HL-60 (cell line): ENCODE data around the gene C1QTNF7.

Experiments used
- DNase-seq, 2 experiments: peaks; one replicate each; pipeline ENCODE4 v3.0.0-alpha.2; 2010 to 2020; ENCODE audit warnings: low read depth in 1 of 2, low spot score in 1 of 2
- H3K27ac ChIP-seq: fragments of 250-450 bp; sonication (Bioruptor Pico); replicated peaks from 2 replicates; pipeline ENCODE4 v1.5.1; 2020; ENCODE audit warnings: mild to moderate bottlenecking, moderate library complexity
- H3K27me3 ChIP-seq: fragments of 250-450 bp; sonication (Bioruptor Pico); 2 replicates; pipeline ENCODE4 v1.5.1; 2021; ENCODE audit warnings: mild to moderate bottlenecking, moderate library complexity; ENCODE audit not compliant: insufficient read depth, poor library complexity, severe bottlenecking
- H3K4me3 ChIP-seq: replicated peaks from 2 replicates; pipeline ENCODE4 v1.5.1; 2011; ENCODE audit warnings: mild to moderate bottlenecking, control low read depth, low read length; ENCODE audit not compliant: insufficient read depth
- CTCF ChIP-seq: IDR thresholded peaks from one replicate; pipeline ENCODE4 v1.5.1; 2011; ENCODE audit warnings: low read length, control low read depth, inconsistent platforms; ENCODE audit not compliant: insufficient read depth
- GABPA ChIP-seq: IDR thresholded peaks from 2 replicates; pipeline ENCODE4 v1.6.1; 2012; ENCODE audit warnings: low read depth
- POLR2AphosphoS5 ChIP-seq: IDR thresholded peaks from 2 replicates; pipeline ENCODE4 v1.6.1; 2012; ENCODE audit warnings: low read depth
- REST ChIP-seq: IDR thresholded peaks from 2 replicates; pipeline ENCODE4 v1.6.1; 2012; ENCODE audit warnings: low read depth; ENCODE audit not compliant: insufficient replicate concordance
- SPI1 ChIP-seq: IDR thresholded peaks from 2 replicates; pipeline ENCODE4 v1.6.1; 2012; ENCODE audit warnings: low read depth, mild to moderate bottlenecking, borderline replicate concordance

Gene C1QTNF7

GRCh38 chr4:15418956-15419355, 8.9 kb upstream of the C1QTNF7 start:
- DNase-seq: no peak
- TF ChIP-seq GABPA (no peak), CTCF (no peak), SPI1 (no peak), POLR2AphosphoS5 (no peak), REST (no peak)
- no peak overlapping the region for H3K27ac ChIP-seq
- no peak overlapping the region for H3K4me3 ChIP-seq
- no peaks in the 10 kb centered on the region for H3K27me3 ChIP-seq

GRCh38 chr4:15420642-15421041, 7.2 kb upstream of the C1QTNF7 start:
- Histone ChIP-seq H3K27me3 (no peaks in the 10 kb centered on the region), H3K4me3 (no peak overlapping the region), H3K27ac (no peak overlapping the region)
- TF ChIP-seq SPI1 (no peak), POLR2AphosphoS5 (no peak), GABPA (no peak), CTCF (no peak), REST (no peak)
- DNase-seq: no peak

GRCh38 chr4:15423285-15423711, 4.5 kb upstream of the C1QTNF7 start:
- H3K27me3 ChIP-seq: no peaks in the 10 kb centered on the region
- H3K27ac ChIP-seq: no peak overlapping the region
- TF ChIP-seq REST (no peak), SPI1 (no peak), GABPA (no peak), POLR2AphosphoS5 (no peak), CTCF (no peak)
- no peak overlapping the region for H3K4me3 ChIP-seq
- no peak for DNase-seq
